ENCODE data around the gene YARS1.
"Not testable (repeated sequence)": the region's sequence is repeated elsewhere in the genome, so short reads cannot be mapped to it uniquely, and the experiment has no call there.

Gene YARS1

DNA sequence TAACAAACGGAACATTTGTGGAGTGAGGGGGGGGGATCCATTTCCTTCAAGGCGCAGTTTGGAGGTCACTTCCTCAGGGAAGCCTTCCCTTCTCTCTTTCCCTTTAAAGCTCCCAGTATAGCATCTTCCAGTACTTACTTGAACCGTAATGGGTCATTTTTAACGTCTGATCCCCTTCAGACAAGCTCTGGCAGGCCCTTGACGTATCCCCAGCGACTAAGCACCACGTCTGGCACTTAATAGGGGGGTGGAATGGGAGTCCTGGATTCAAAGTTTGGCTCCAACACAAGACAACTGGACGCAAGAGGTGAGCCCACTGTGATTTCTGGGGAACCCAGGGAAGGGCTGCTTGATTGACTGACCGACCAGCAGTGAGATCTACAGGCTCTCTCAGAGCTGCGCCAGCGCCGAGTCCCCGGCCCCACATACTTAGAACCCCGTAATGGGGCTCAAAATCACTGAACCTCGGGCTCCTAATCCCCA is 441 bp downstream of the YARS1 start:
- peak in 1 of 3 experiments; percentile 76 for DNase-seq

- DNase-seq = no peak
These were observed 3.0 kb downstream of the YARS1 start for GRCh38 chr1:32813941-32814739.

DNA sequence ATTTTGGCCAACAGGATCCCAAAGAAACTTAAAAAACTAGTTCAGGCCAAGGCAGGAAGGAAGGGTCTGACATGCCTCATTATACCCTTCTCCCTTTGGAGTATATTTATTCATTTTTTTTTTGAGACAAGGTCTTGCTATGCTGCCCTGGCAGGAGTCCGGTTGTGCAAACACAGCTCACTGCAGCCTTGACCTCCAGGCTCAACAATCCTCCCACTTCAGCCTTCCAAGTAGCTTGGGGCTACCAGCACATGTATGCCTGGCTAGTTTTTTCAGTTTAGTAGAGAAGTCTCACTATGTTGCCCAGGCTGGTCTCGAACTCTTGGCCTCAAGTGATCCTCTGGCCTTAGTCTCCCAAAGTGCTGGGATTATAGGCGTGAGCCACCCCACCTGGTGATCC is 5.2 kb downstream of the YARS1 start:
- DNase-seq = no peak

DNA sequence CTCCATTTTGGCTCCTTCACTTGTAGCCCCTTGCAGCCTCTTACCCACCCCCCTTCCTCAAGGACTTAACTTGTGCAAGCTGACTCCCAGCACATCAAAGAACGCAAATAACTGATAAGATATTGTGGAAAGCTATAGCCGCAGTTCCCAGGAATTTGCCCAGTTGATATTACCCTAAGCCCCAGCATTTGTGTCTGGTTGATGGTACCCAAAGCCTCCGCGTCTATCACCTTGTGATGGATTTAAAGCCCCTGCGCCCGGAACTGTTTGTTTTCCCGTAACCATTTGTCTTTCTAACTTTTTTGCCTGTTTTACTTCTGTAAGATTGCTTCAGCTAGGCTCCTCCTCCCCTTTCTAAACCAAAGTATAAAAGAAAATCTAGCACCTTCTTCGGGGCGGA is 5.9 kb downstream of the YARS1 start:
- DNase-seq = no peak

DNA sequence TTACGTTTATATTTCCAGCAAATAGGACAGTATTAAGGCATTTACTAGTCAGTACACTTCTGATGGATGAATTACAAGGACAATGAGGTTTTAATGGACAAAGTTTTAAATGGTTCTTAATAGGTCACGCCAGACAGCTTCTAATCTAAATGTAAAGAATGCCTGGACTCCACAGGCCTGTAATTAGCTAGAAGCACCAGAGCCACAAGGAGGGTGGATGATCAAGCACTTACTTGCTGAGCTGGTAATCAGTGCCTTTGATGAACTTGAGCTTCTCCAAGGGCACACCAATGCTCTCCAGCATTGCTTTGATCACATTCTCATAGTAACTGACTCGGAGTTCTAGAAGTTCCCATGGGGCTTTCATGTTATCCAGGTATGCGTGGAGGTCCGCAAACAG is 6.8 kb downstream of the YARS1 start:
- DNase-seq = no peak

- no peak for DNase-seq
These were observed 8.6 kb downstream of the YARS1 start for GRCh38 chr1:32808580-32808979.

- DNase-seq = no peak
These were observed 10.1 kb downstream of the YARS1 start for GRCh38 chr1:32806910-32807523.

DNA sequence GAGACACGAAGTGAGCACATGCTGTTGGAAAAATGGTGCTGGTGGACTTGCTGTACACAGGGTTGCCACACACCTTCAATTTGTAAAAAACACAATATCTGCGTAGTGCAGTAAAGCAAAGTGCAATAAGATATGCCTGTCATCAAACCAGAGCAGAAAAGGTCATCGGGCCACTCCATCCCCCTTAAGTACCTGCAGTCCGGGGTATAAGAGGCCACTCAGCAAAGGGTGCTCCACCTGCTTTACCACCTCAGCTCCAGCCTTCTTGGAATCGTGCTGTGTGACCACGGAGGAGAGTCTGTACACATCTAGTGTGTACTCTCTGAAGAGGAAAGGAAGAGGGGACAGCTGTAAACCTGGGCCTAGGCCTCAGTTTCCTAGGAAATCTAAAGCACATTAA is 10.9 kb downstream of the YARS1 start:
- DNase-seq = peak in 2 of 3 experiments; percentile 21 to 82

GRCh38 chr1:32804460-32804859 is 12.7 kb downstream of the YARS1 start:
- not testable (repeated sequence) for DNase-seq

DNA sequence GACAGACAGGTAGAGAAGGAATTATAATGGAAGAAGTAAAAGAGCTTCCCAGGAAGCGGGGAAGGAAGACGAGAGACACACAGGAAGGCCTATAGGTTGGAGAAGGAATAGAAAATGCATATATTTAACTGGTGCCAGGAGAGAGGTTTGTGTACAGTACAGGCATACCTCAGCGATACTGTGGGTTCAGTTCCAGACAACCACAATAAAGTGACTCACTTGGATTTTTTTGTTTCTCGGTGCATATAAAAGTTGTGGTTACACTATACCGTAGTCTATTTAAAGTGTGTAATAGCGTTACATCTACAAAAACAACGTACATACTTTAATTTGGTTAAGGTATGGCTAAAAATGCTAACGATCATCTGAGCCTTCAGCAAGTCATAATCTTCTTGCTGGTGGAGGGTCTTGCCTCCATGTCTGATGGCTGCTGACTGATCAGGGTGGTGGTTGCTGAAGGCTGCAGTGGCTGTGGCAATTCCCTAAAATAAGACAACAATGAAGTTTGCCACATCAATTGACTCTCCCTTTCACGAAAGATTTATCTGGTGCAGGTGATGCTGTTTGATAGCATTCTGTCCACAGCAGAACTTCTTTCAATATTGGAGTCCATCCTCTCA is 16.0 kb downstream of the YARS1 start:
- no peak for DNase-seq

- no peak for DNase-seq
These were observed 18.3 kb downstream of the YARS1 start for GRCh38 chr1:32798679-32799416.

DNA sequence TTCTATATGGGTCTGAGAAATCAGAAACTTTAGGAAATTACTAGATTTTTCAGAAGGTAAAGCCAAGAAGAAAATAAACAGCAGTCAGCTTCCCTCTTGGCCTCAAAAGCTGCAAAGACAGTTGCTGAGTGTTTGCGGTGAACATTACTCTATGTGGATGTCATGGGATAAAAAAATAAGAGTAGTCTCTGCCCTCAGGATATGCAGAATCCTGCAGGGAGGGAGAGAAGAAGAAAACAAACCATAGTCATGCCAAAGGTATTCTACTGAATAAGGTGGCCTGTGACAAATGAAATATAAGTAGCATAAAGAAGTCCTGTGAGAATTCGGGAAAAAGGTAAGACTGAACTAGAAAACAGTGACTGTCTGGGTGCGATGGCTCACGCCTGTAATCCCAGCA is 19.0 kb downstream of the YARS1 start:
- no peak for DNase-seq

- no peak for DNase-seq
These were observed 19.7 kb downstream of the YARS1 start for GRCh38 chr1:32797456-32797855.

DNA sequence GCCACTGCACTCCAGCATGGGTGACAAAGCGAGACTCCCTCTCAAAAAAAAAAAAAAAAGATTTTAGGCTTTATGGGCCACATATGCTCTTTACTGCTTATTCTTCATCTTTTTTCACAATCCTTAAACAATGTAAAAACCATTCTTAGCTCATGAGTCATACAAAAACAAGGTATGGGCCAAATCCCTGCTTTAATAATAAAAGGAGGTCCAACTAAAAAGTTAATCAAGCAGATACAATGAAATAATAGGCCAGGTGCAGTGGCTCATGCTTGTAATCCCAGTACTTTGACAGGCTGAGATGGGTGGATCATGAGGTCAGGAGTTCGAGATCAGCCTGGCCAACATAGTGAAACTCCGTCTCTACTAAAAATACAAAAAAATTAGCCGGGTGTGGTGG is 21.4 kb downstream of the YARS1 start:
- DNase-seq = not testable (repeated sequence)

DNA sequence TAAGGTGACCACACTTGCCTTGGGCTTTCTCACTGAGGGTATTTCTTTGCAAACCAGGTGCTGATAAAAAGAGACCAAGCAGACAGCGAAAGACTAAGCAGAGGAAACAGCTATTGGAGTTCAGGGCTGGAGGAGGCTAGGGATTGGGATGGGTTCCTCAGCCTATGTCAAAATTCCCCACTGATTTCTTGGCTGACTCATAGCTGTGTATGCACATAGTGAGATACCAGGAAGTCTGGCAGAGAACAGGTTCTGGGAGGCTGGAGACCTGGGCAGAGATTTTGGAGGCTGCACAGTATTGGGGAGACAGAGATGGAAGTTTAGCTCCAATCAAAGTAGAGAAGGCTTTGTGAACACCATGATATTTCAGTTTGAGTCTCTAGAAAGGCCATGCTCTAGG is 25.3 kb downstream of the YARS1 start:
- DNase-seq = no peak

DNA sequence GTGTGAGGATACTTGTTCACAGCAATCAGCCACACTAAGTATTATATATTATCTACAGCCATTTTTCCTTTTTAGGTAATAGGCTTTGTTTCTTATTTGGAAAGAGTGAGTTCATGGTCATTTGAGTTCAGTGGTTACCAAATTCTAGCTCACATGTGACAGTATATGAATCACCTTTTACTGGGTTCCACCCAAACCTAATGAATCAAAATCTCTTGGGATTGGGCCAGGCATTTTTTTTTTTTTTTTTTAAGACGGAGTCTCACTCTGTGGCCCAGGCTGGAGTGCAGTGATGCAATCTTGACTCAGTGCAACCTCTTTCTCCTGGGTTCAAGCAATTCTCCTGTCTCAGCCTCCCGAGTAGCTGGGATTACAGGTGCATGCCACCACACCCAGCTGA is 27.8 kb downstream of the YARS1 start:
- DNase-seq = not testable (repeated sequence)

GRCh38 chr1:32786856-32787255 is 30.3 kb downstream of the YARS1 start:
- no peak for DNase-seq

GRCh38 chr1:32784817-32785216 is 32.3 kb downstream of the YARS1 start:
- no peak for DNase-seq

DNA sequence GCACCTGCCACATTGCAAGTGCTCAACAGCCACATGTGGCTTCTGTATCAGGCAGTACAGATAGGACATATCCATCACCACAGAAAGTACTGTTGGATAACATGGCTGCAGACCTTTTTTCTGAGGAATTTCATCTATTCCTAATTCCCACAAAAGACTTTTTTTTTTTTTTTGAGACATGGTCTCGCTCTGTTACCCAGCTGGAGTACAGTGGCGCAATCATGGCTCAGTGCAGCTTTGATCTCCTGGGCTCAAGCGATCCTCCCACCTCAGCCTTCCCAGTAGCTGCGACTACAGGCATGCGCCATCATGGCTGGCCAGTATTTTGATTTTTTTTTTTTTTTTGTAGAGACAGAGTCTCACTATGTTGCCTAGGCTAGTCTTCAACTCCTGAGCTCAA is 33.3 kb downstream of the YARS1 start:
- no peak for DNase-seq

- no peak for DNase-seq
These were observed 35.1 kb downstream of the YARS1 start for GRCh38 chr1:32782086-32782485.

- DNase-seq = no peak
These were observed 36.4 kb downstream of the YARS1 start for GRCh38 chr1:32780628-32781234.

- DNase-seq = no peak
These were observed 37.2 kb downstream of the YARS1 start for GRCh38 chr1:32780005-32780404.

DNA sequence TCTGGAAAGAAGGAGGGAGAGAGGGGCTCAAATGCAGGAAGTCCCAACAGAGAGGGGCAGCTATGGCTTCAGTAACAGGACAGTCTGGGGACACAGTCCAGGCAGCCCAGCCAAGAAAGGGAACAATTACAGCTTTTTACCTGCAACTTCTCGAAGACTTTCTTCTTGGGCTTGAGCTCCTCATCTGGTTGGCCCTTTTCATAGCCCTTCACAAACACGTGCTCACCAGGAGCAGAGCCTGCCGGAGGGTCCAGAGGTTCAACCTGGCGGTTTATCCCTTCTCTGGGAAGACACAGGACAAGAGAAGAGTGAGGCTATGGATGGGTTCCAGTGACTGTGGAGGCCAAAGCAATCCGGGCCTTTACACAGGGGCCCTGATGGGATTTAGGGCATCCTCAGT is 37.9 kb downstream of the YARS1 start:
- no peak for DNase-seq

Data from NCI-H1417 (cell line).